ENCODE results near the gene PPP2R1B. TPM values are rescaled to one million over a fixed set of nuclear protein-coding genes. Genes with fewer than 3 reads are reported as not detected.

Gene PPP2R1B
- total RNA-seq, 2 donors from 2014 or later = 45.9 to 57.0 TPM

GRCh38 chr11:111702623-111703022 is 63.6 kb downstream of the PPP2R1B start:
- no peak for TF ChIP-seq CTCF (IDR thresholded peaks at IDR 0.05)
- Histone ChIP-seq H3K9ac (ENCODE audit: low read depth in 2 of 2, low read length in 2 of 2) (no peak overlapping the region), H3K4me3 (no peak overlapping the region), H3K27me3 (no peaks in the 10 kb centered on the region), H3K27ac (no peak overlapping the region), H3K9me3 (no peaks in the 10 kb centered on the region), H3K36me3 (peaks cover 4% of the 10 kb centered on the region), H3K4me1 (no peaks in the 10 kb centered on the region)
- intact Hi-C loops (cut with DNase I) = no loop called here
- DNase-seq = no peak

- Histone ChIP-seq H3K4me1 (no peaks in the 10 kb centered on the region), H3K9me3 (no peaks in the 10 kb centered on the region), H3K27me3 (no peaks in the 10 kb centered on the region), H3K4me3 (no peak overlapping the region), H3K36me3 (peaks cover 4% of the 10 kb centered on the region), H3K9ac (ENCODE audit: low read depth in 2 of 2, low read length in 2 of 2) (no peak overlapping the region), H3K27ac (no peak overlapping the region)
- no peak for TF ChIP-seq CTCF (IDR thresholded peaks at IDR 0.05)
- no peak for DNase-seq
- intact Hi-C loops (cut with DNase I) = no loop called here
Measured at GRCh38 chr11:111700162-111700561, 66.0 kb downstream of the PPP2R1B start.

- Histone ChIP-seq H3K36me3 (peaks cover 3% of the 10 kb centered on the region), H3K4me1 (no peaks in the 10 kb centered on the region), H3K27ac (no peak overlapping the region), H3K9ac (ENCODE audit: low read depth in 2 of 2, low read length in 2 of 2) (no peak overlapping the region), H3K4me3 (no peak overlapping the region), H3K9me3 (no peaks in the 10 kb centered on the region), H3K27me3 (no peaks in the 10 kb centered on the region)
- TF ChIP-seq CTCF (IDR thresholded peaks at IDR 0.05) = no peak
- intact Hi-C loops (cut with DNase I) = no loop called here
- DNase-seq = no peak
Measured at GRCh38 chr11:111699579-111700156, 66.5 kb downstream of the PPP2R1B start.

- no peaks in the 10 kb centered on the region for H3K27me3 ChIP-seq
- H3K9me3 ChIP-seq = no peaks in the 10 kb centered on the region
- no peak overlapping the region for H3K9ac ChIP-seq (ENCODE audit: low read depth in 2 of 2, low read length in 2 of 2)
- no peak for DNase-seq
- no peak for TF ChIP-seq CTCF (IDR thresholded peaks at IDR 0.05)
- H3K4me3 ChIP-seq = no peak overlapping the region
- intact Hi-C loops (cut with DNase I) = no loop called here
- H3K36me3 ChIP-seq = no peaks in the 10 kb centered on the region
- H3K4me1 ChIP-seq = no peaks in the 10 kb centered on the region
- H3K27ac ChIP-seq = no peak overlapping the region
Measured at GRCh38 chr11:111698852-111699559, 67.2 kb downstream of the PPP2R1B start.

- Histone ChIP-seq H3K4me3 (no peak overlapping the region), H3K9ac (ENCODE audit: low read depth in 2 of 2, low read length in 2 of 2) (no peak overlapping the region), H3K27ac (no peak overlapping the region), H3K36me3 (no peaks in the 10 kb centered on the region), H3K27me3 (no peaks in the 10 kb centered on the region), H3K9me3 (no peaks in the 10 kb centered on the region), H3K4me1 (no peaks in the 10 kb centered on the region)
- intact Hi-C loops (cut with DNase I) = no loop called here
- TF ChIP-seq CTCF (IDR thresholded peaks at IDR 0.05) = no peak
- DNase-seq = no peak
Measured at GRCh38 chr11:111697933-111698371, 68.2 kb downstream of the PPP2R1B start.

Measured in colonic mucosa (tissue), 4 donors.